ENCODE data around the gene RDH16.
"Not testable (repeated sequence)": the region's sequence is repeated elsewhere in the genome, so short reads cannot be mapped to it uniquely, and the experiment has no call there.

The RDH16 gene

GRCh38 chr12:56941299-56942017 lies 15.9 kb downstream of the RDH16 start:
- no peaks in the 10 kb centered on the region for H3K36me3 ChIP-seq (ENCODE audit: control insufficient read depth, insufficient read depth, low read length)
- H3K27ac ChIP-seq (ENCODE audit: low read depth, low read length): peak overlapping the region; percentile 50
- peaks cover 6% of the 10 kb centered on the region for H3K4me1 ChIP-seq (ENCODE audit: control insufficient read depth, insufficient read depth, low read length)
- no peak overlapping the region for H3K9ac ChIP-seq (ENCODE audit: low read length)
- H3K27me3 ChIP-seq (ENCODE audit: control insufficient read depth, insufficient read depth, low read length): peaks cover 3% of the 10 kb centered on the region
- H3K4me3 ChIP-seq (ENCODE audit: low read length): no peak overlapping the region

GRCh38 chr12:56940942-56941298 lies 16.5 kb downstream of the RDH16 start:
- H3K4me3 ChIP-seq (ENCODE audit: low read length); H3K27me3 ChIP-seq (ENCODE audit: control insufficient read depth, insufficient read depth, low read length); H3K27ac ChIP-seq (ENCODE audit: low read depth, low read length); H3K9ac ChIP-seq (ENCODE audit: low read length); H3K36me3 ChIP-seq (ENCODE audit: control insufficient read depth, insufficient read depth, low read length); H3K4me1 ChIP-seq (ENCODE audit: control insufficient read depth, insufficient read depth, low read length): not testable (repeated sequence)

GRCh38 chr12:56935752-56936151 lies 21.7 kb downstream of the RDH16 start:
- H3K9ac ChIP-seq (ENCODE audit: low read length): no peak overlapping the region
- H3K36me3 ChIP-seq (ENCODE audit: control insufficient read depth, insufficient read depth, low read length): no peaks in the 10 kb centered on the region
- H3K4me1 ChIP-seq (ENCODE audit: control insufficient read depth, insufficient read depth, low read length): no peaks in the 10 kb centered on the region
- H3K27me3 ChIP-seq (ENCODE audit: control insufficient read depth, insufficient read depth, low read length): peaks cover 3% of the 10 kb centered on the region
- H3K27ac ChIP-seq (ENCODE audit: low read depth, low read length): no peak overlapping the region
- no peak overlapping the region for H3K4me3 ChIP-seq (ENCODE audit: low read length)

GRCh38 chr12:56935157-56935556 lies 22.3 kb downstream of the RDH16 start:
- no peak overlapping the region for H3K4me3 ChIP-seq (ENCODE audit: low read length)
- peaks cover 3% of the 10 kb centered on the region for H3K27me3 ChIP-seq (ENCODE audit: control insufficient read depth, insufficient read depth, low read length)
- no peak overlapping the region for H3K9ac ChIP-seq (ENCODE audit: low read length)
- no peak overlapping the region for H3K27ac ChIP-seq (ENCODE audit: low read depth, low read length)
- H3K4me1 ChIP-seq (ENCODE audit: control insufficient read depth, insufficient read depth, low read length): no peaks in the 10 kb centered on the region
- no peaks in the 10 kb centered on the region for H3K36me3 ChIP-seq (ENCODE audit: control insufficient read depth, insufficient read depth, low read length)

- Histone ChIP-seq H3K36me3 (ENCODE audit: control insufficient read depth, insufficient read depth, low read length) (no peaks in the 10 kb centered on the region), H3K27ac (ENCODE audit: low read depth, low read length) (no peak within 1 kb of the TSS), H3K27me3 (ENCODE audit: control insufficient read depth, insufficient read depth, low read length) (peaks cover 3% of the 10 kb centered on the region), H3K4me1 (ENCODE audit: control insufficient read depth, insufficient read depth, low read length) (no peaks in the 10 kb centered on the region), H3K9ac (ENCODE audit: low read length) (no peak within 1 kb of the TSS), H3K4me3 (ENCODE audit: low read length) (no peak within 1 kb of the TSS)
Measured at GRCh38 chr12:56933826-56934625, 23.4 kb downstream of the RDH16 start, which contains the start of gene SDR9C7. Gene SDR9C7 (minus strand): TSS chr12:56934408. CDS start chr12:56934261, 147 bp downstream.

GRCh38 chr12:56932867-56933266 lies 24.5 kb downstream of the RDH16 start:
- no peaks in the 10 kb centered on the region for H3K4me1 ChIP-seq (ENCODE audit: control insufficient read depth, insufficient read depth, low read length)
- H3K27me3 ChIP-seq (ENCODE audit: control insufficient read depth, insufficient read depth, low read length): peaks cover 3% of the 10 kb centered on the region
- H3K36me3 ChIP-seq (ENCODE audit: control insufficient read depth, insufficient read depth, low read length): no peaks in the 10 kb centered on the region
- no peak overlapping the region for H3K27ac ChIP-seq (ENCODE audit: low read depth, low read length)
- H3K9ac ChIP-seq (ENCODE audit: low read length): no peak overlapping the region
- H3K4me3 ChIP-seq (ENCODE audit: low read length): no peak overlapping the region

- no peak overlapping the region for H3K27ac ChIP-seq (ENCODE audit: low read depth, low read length)
Measured at GRCh38 chr12:56932146-56932545, 25.3 kb downstream of the RDH16 start.

GRCh38 chr12:56931474-56931978 lies 25.9 kb downstream of the RDH16 start:
- Histone ChIP-seq H3K27ac (ENCODE audit: low read depth, low read length) (no peak overlapping the region), H3K36me3 (ENCODE audit: control insufficient read depth, insufficient read depth, low read length) (no peaks in the 10 kb centered on the region), H3K4me1 (ENCODE audit: control insufficient read depth, insufficient read depth, low read length) (no peaks in the 10 kb centered on the region), H3K4me3 (ENCODE audit: low read length) (no peak overlapping the region), H3K27me3 (ENCODE audit: control insufficient read depth, insufficient read depth, low read length) (no peaks in the 10 kb centered on the region), H3K9ac (ENCODE audit: low read length) (no peak overlapping the region)

More at GRCh38 chr12:56932146-56932545, 25.3 kb downstream of the RDH16 start:
- no peaks in the 10 kb centered on the region for H3K27me3 ChIP-seq (ENCODE audit: control insufficient read depth, insufficient read depth, low read length)
- H3K4me3 ChIP-seq (ENCODE audit: low read length): no peak overlapping the region
- H3K4me1 ChIP-seq (ENCODE audit: control insufficient read depth, insufficient read depth, low read length): no peaks in the 10 kb centered on the region
- no peak overlapping the region for H3K9ac ChIP-seq (ENCODE audit: low read length)
- H3K36me3 ChIP-seq (ENCODE audit: control insufficient read depth, insufficient read depth, low read length): no peaks in the 10 kb centered on the region

GRCh38 chr12:56930241-56930640 lies 27.2 kb downstream of the RDH16 start:
- Histone ChIP-seq H3K27me3 (ENCODE audit: control insufficient read depth, insufficient read depth, low read length) (no peaks in the 10 kb centered on the region), H3K9ac (ENCODE audit: low read length) (no peak overlapping the region), H3K27ac (ENCODE audit: low read depth, low read length) (no peak overlapping the region), H3K4me1 (ENCODE audit: control insufficient read depth, insufficient read depth, low read length) (no peaks in the 10 kb centered on the region), H3K36me3 (ENCODE audit: control insufficient read depth, insufficient read depth, low read length) (no peaks in the 10 kb centered on the region), H3K4me3 (ENCODE audit: low read length) (no peak overlapping the region)

- H3K27me3 ChIP-seq (ENCODE audit: control insufficient read depth, insufficient read depth, low read length): no peaks in the 10 kb centered on the region
- H3K9ac ChIP-seq (ENCODE audit: low read length): no peak overlapping the region
- H3K4me3 ChIP-seq (ENCODE audit: low read length): no peak overlapping the region
- no peak overlapping the region for H3K27ac ChIP-seq (ENCODE audit: low read depth, low read length)
- no peaks in the 10 kb centered on the region for H3K4me1 ChIP-seq (ENCODE audit: control insufficient read depth, insufficient read depth, low read length)
- no peaks in the 10 kb centered on the region for H3K36me3 ChIP-seq (ENCODE audit: control insufficient read depth, insufficient read depth, low read length)
Measured at GRCh38 chr12:56929780-56930179, 27.6 kb downstream of the RDH16 start.

GRCh38 chr12:56928262-56928661 lies 29.1 kb downstream of the RDH16 start:
- Histone ChIP-seq H3K9ac (ENCODE audit: low read length) (no peak overlapping the region), H3K4me3 (ENCODE audit: low read length) (no peak overlapping the region)

GRCh38 chr12:56927281-56927680 lies 30.1 kb downstream of the RDH16 start:
- Histone ChIP-seq H3K4me1 (ENCODE audit: control insufficient read depth, insufficient read depth, low read length) (no peaks in the 10 kb centered on the region), H3K9ac (ENCODE audit: low read length) (no peak overlapping the region), H3K4me3 (ENCODE audit: low read length) (no peak overlapping the region), H3K27ac (ENCODE audit: low read depth, low read length) (no peak overlapping the region), H3K36me3 (ENCODE audit: control insufficient read depth, insufficient read depth, low read length) (no peaks in the 10 kb centered on the region), H3K27me3 (ENCODE audit: control insufficient read depth, insufficient read depth, low read length) (no peaks in the 10 kb centered on the region)

More at GRCh38 chr12:56928262-56928661, 29.1 kb downstream of the RDH16 start:
- Histone ChIP-seq H3K27ac (ENCODE audit: low read depth, low read length) (no peak overlapping the region), H3K4me1 (ENCODE audit: control insufficient read depth, insufficient read depth, low read length) (no peaks in the 10 kb centered on the region), H3K36me3 (ENCODE audit: control insufficient read depth, insufficient read depth, low read length) (no peaks in the 10 kb centered on the region), H3K27me3 (ENCODE audit: control insufficient read depth, insufficient read depth, low read length) (no peaks in the 10 kb centered on the region)
